Measurements from ENCODE around the gene SLC12A8. TPM values are rescaled to one million over a fixed set of nuclear protein-coding genes. Genes with fewer than 3 reads are reported as not detected.

SLC12A8 gene
- total and polyA plus RNA-seq, 9 of the 15 experiments (the other 6 are each of a cell fraction or from before 2014, with no cell fraction given): 0.04 to 0.33 (median 0.09) TPM; not detected in 4

DNA sequence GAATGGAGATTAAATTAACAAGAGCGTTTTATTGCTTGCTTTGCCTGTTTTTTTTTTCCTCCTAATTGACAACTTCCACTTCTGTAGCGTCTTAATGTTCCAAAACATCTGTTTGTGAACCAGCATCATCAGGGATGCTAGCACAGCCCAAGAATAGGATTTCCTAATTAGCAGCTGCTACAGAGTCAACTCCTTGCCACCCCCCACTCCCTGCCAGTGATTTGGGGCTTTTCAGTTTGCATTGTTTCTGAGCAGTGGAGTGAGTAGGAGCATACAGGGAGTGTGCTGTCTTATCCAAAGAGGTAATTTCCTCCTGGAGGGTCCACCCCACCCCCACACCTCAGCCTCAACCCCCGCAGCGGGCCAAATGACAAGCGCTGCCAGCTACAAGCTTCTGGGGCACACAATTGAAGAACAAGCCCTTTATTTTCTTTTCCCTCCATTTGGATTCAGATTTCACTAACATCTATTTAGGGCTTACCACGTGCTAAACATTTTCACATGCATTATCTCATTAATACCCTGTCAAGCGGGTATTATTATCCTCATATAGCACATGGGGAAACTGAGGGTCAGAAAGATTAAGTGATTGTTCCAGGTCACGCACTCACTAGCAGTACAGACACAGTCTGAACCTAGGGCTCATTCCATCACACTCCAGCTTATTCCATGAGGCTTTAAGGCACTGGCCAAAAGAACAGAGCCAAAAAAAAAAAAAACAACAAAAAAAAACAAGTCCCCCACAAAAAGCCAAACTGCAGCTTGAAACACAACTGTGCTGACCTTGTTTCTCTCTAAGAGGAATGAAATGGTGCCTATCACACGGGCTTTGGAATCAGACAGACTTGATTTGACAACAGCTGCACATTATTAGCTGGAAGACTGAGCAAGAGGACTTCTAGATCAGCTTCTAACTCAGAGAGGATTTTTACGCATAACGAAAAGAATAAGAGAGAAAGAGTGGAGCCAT lies 173.1 kb downstream of the SLC12A8 start (continued):
- TF ChIP-seq, protein P1, sequence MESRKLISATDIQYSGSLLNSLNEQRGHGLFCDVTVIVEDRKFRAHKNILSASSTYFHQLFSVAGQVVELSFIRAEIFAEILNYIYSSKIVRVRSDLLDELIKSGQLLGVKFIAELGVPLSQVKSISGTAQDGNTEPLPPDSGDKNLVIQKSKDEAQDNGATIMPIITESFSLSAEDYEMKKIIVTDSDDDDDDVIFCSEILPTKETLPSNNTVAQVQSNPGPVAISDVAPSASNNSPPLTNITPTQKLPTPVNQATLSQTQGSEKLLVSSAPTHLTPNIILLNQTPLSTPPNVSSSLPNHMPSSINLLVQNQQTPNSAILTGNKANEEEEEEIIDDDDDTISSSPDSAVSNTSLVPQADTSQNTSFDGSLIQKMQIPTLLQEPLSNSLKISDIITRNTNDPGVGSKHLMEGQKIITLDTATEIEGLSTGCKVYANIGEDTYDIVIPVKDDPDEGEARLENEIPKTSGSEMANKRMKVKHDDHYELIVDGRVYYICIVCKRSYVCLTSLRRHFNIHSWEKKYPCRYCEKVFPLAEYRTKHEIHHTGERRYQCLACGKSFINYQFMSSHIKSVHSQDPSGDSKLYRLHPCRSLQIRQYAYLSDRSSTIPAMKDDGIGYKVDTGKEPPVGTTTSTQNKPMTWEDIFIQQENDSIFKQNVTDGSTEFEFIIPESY (CRISPR knock-in tag; IDR thresholded peaks at IDR 0.05): no peak
- TF ChIP-seq ZNF224 (CRISPR knock-in tag; IDR thresholded peaks at IDR 0.05) (no peak), ZNF184 (CRISPR knock-in tag; IDR thresholded peaks at IDR 0.05) (no peak), HNRNPLL (IDR thresholded peaks at IDR 0.05; ENCODE audit: low read depth, low read length, poor library complexity, severe bottlenecking) (no peak), NFYB (IDR thresholded peaks at IDR 0.05; ENCODE audit: extremely low read depth, insufficient read length) (no peak), EWSR1 (IDR thresholded peaks at IDR 0.05; ENCODE audit: borderline replicate concordance, low read depth, partially characterized antibody) (no peak), LCOR (CRISPR knock-in tag; IDR thresholded peaks at IDR 0.05) (no peak), ILK (tag; IDR thresholded peaks at IDR 0.05; ENCODE audit: borderline replicate concordance, low read depth) (no peak), SP2 (IDR thresholded peaks at IDR 0.05; ENCODE audit: extremely low read depth, low read depth, low read length, poor library complexity, severe bottlenecking) (no peak), ILF3 (IDR thresholded peaks at IDR 0.05; ENCODE audit: borderline replicate concordance) (no peak)
